NCI-H146 treated with DMSO at 0.1 percent for 48 hours (cell line): Measurements from ENCODE around the gene SDK1.

Experiments used
- DNase-seq: peaks from one replicate; lab custom pipeline; 2025; ENCODE audit not compliant: unreplicated experiment; lab: John Stamatoyannopoulos, UW

Gene SDK1

DNA sequence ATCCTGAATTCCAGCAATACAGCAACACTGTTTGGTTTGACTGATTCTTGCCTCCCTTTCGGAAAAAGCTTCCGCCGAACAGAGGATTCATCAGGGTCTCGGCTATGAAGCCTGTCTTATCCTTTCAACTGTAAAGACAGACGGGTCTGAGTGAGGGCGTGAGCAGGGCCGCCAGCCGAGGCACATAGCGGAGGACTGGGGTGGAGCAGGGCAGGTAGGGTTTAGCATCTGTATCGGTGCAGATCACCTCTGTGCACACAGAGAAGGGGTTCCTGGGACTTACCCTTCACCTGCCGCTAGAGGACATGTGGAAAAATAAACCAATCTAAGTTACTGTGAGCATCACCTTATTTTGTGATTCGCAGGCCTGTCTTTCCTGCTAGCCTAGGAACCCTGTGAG lies 724.2 kb downstream of the SDK1 start:
- DNase-seq = no peak

- no peak for DNase-seq
Measured at GRCh38 chr7:4025694-4026615, 724.9 kb downstream of the SDK1 start.

DNA sequence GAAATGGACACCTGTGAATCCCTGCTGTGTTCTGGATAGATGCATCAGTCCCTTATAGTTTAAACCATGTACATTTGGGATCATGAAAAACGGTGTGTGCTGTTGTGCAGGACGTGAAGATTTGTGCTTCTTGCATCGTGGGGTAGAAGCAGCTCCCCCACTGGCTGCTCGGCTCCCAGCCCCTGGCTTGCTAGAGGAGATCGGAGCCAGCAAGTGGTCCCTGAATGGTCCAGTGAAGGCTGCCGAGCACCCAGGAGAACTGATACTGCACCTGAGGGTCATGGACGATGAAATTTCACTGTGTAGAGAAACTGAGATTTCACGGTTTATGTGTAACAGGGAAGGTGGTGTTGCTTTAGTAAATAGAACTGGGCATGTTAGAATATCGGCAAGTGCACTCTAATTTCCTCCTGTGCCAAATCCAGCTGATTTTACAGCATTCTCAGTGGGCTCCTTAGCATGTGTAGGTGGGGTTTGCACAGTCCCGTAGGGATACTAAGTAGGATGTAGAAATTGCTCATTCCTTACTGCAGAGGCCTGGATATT lies 726.0 kb downstream of the SDK1 start:
- DNase-seq = no peak

DNA sequence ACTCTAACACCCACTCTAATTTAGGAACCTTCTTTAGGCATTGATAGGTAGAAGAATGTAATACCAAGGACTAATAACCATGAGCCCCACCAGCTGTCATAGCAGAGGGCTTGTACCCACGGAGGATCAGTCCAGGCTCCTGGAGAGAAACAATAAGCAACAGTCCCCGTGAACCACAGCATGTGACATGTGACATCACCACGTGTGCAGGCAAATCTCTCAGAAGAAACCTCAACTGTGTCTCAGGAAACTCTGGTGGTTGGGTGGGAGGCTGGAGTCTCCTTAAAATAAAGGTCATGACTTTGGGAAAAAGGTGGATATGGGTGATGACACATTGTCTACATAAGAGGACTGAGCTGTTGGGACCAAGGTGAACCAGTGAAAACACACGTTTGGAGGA lies 727.2 kb downstream of the SDK1 start:
- no peak for DNase-seq

DNA sequence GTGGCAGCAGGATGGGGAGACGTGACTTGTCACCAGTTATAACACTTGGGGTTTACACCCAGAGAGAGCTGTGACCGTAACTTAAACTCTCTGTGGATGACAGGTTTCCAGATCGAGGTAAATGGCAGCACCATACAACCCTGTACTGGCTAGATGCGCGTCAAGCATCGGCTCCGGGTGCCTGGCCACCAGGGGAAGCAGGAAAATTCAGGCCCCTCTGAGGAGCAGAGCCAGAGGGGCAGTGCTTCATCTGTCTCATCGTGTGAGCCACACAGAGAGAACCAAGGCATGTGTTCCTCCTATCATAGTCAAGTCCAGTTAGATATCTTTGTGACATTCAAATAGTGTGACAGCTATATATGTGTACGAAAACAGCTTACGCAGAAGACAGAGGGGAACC lies 728.9 kb downstream of the SDK1 start:
- no peak for DNase-seq

GRCh38 chr7:4030346-4030950 lies 729.4 kb downstream of the SDK1 start:
- no peak for DNase-seq

DNA sequence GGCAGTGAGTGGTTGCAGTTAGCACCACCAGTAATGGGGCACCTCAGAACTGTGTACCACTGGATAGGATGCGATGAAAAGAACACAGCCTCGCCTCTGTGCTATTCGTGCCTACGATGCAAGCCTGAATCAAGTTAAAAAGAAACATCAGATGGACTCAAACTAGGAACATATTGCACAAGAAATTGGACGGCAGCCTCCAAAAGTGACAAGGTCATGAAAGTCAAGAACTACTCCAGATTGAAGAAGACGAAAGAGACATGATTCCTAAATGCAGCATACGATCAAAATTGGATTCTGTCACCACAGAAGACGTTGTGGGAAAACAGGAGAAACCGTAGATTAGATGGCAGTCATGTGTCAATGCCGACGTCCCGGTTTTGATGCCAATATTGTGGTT lies 732.9 kb downstream of the SDK1 start:
- no peak for DNase-seq

GRCh38 chr7:4037308-4037707 lies 736.3 kb downstream of the SDK1 start:
- no peak for DNase-seq

DNA sequence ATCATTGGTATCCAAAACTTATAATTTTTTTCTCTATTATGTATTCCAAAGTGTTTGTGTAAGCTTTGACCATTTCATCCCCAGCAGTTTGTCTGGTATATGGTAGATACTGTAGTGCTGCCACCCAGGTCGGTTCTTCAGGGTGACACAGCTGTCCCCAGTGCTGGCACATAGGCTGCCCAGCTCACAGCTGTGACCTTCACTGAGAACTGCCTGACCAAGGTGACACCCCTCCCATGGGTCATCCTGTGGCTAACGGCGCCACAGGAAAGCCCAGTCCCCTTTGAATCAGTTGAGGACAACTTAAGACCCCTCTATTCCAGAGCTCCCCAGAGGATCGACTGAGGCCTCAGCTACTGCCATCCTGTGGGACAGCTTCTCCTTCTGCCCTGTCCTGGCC lies 736.8 kb downstream of the SDK1 start:
- DNase-seq = no peak

- peak; percentile 20 for DNase-seq
Measured at GRCh38 chr7:4040109-4040928, 739.3 kb downstream of the SDK1 start.

DNA sequence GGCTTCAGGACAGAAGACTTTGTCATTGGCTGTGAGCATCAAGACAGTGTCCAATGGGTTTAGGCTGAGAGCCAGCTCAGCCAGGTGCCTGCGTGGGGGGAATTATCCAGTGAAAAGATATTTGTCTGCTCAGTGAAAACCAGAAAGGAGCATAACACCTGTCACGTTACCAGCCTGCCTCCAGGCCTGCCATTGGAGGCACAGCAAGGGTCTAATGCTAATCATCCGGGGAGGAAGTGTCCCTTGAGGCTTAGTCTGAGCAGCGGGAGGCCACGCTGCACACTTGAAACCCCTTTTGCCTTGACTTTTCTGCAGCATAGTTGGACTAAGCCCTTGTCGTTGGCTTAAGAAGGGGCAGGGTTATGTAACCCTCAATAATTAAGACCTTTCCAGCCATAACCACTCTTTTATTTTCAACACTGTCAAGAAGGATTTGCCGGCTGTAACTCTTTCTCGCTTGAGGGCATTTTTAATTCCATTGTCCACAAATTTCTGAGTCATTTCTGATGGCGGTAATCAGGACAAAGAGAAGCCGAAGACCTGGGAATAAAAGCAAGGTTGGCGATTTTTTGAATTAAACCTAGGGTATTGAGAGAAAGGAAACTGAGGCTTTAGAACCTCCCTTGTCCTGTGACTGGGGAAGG lies 741.5 kb downstream of the SDK1 start:
- peak; percentile 85 for DNase-seq

- DNase-seq = no peak
Measured at GRCh38 chr7:4043988-4044387, 742.9 kb downstream of the SDK1 start.

DNA sequence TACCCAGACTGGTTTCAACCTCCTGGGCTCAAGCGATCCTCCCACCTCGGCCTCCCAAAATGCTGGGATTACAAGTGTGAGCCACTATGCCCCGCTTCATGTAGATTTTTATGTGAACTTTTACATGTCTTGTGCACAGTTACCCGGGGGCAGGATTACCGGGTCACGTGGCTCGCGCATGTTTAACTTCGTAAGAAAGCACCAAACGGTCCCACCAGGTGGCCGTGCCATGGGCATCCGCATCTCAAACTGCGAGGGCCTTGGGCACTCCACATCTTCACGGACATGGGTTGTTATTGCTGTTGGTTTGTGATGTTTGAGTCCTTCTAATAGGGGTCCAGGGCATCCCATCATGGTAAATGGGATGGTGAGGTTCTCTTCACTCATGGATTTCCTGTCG lies 744.4 kb downstream of the SDK1 start:
- DNase-seq = no peak

DNA sequence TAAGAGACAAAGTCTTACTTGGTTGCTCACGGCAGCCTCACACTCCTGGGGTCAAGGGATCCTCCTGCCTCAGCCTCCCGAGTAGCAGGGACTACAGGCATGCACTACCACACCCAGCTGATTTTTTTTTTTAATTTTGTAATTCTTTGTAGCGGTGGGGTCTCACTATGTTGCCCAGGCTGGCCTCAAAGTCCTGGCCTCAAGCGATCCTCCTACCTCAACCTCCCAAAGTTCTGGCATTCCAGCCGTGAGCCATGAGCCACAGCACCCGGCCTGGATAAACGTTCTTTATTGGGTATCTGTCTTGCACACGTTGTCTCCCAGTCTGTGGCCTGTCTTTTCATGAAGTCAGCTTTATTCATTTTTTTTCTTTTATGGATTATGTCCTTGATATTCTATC lies 744.9 kb downstream of the SDK1 start:
- no peak for DNase-seq

GRCh38 chr7:4048336-4048735 lies 747.3 kb downstream of the SDK1 start:
- DNase-seq = no peak

GRCh38 chr7:4049202-4049601 lies 748.1 kb downstream of the SDK1 start:
- no peak for DNase-seq

- DNase-seq = peak; percentile 5
Measured at GRCh38 chr7:4050126-4050660, 749.1 kb downstream of the SDK1 start.

DNA sequence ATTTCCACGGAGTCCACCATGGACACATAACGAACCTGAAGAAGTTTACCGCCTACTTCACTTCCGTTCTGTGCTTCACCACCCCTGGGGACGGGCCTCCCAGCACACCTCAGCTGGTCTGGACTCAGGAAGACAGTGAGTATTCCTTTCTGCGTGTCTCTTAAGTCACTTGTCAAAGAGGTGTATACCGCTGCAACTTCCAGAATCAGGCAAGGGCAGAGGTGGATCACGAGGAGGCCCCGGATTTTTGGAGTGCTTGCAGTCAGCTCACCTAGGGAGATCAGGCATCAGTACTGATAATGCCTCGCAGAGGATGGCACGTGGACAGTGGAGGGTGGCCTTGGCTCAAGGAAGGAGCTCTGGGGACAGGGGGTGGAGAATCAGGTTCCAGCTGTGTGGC lies 750.6 kb downstream of the SDK1 start:
- DNase-seq = no peak

- no peak for DNase-seq
Measured at GRCh38 chr7:4052130-4052529, 751.1 kb downstream of the SDK1 start.

DNA sequence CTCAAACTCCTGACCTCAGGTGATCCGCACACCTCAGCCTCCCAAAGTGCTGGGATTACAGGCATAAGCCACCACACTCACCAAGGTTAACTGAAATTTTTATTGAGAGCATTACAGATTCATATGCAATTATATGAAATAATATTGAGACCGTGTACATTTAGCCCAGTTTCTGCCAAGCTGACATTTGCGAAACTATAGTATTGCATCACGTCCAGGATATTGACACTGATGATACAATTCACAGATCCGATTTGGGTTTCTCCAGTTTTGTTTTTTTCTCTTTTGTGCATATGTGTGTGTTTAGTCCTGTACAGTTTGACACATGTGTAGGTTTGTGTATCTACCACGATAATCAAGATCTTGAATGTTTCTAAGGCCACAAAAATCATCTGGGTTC lies 753.1 kb downstream of the SDK1 start:
- no peak for DNase-seq
